ENCODE measurements around the gene ADPRHL1.

The ADPRHL1 gene

GRCh38 chr13:113452942-113453901, at the start of gene ADPRHL1:
ADPRHL1 (minus strand) TSS chr13:113453488; CDS start chr13:113453437, 51 bp downstream.
- DNase-seq = no peak

GRCh38 chr13:113502686-113503085, 49.4 kb upstream of the ADPRHL1 start:
- DNase-seq = no peak

- DNase-seq = no peak
Measured at GRCh38 chr13:113500530-113501265, 47.4 kb upstream of the ADPRHL1 start.

- no peak for DNase-seq
Measured at GRCh38 chr13:113499936-113500335, 46.6 kb upstream of the ADPRHL1 start.

GRCh38 chr13:113498905-113499304, 45.6 kb upstream of the ADPRHL1 start:
- no peak for DNase-seq

- no peak for DNase-seq
Measured at GRCh38 chr13:113497217-113497616, 43.9 kb upstream of the ADPRHL1 start.

- no peak for DNase-seq
Measured at GRCh38 chr13:113495494-113496210, 42.4 kb upstream of the ADPRHL1 start.

GRCh38 chr13:113493315-113493951, 40.1 kb upstream of the ADPRHL1 start:
- peak; percentile 51 for DNase-seq

- DNase-seq = no peak
Measured at GRCh38 chr13:113491982-113492381, 38.7 kb upstream of the ADPRHL1 start.

- peak; percentile 49 for DNase-seq
Measured at GRCh38 chr13:113491418-113491883, 38.2 kb upstream of the ADPRHL1 start.

- peak; percentile 96 for DNase-seq
Measured at GRCh38 chr13:113490496-113491417, 37.5 kb upstream of the ADPRHL1 start, which contains the start of gene DCUN1D2. DCUN1D2 (minus strand) TSS chr13:113490711; CDS start chr13:113490669, 42 bp downstream.

- peak; percentile 46 for DNase-seq
Measured at GRCh38 chr13:113489549-113490495, 36.5 kb upstream of the ADPRHL1 start.

- DNase-seq = peak; percentile 37
Measured at GRCh38 chr13:113489171-113489548, 35.9 kb upstream of the ADPRHL1 start.

GRCh38 chr13:113488283-113488682, 35.0 kb upstream of the ADPRHL1 start:
- DNase-seq = no peak

GRCh38 chr13:113486698-113487097, 33.4 kb upstream of the ADPRHL1 start:
- no peak for DNase-seq

- no peak for DNase-seq
Measured at GRCh38 chr13:113485545-113485944, 32.3 kb upstream of the ADPRHL1 start.

GRCh38 chr13:113483504-113484293, 30.4 kb upstream of the ADPRHL1 start:
- DNase-seq = no peak

GRCh38 chr13:113483081-113483480, 29.8 kb upstream of the ADPRHL1 start:
- DNase-seq = no peak

- no peak for DNase-seq
Measured at GRCh38 chr13:113479179-113479578, 25.9 kb upstream of the ADPRHL1 start.

All from 8988T (cell line).